K562 (cell line): ENCODE measurements around the gene TOM1L2. TPM values are rescaled to one million over a fixed set of nuclear protein-coding genes. Genes with fewer than 3 reads are reported as not detected.

Experiments
- ATAC-seq: fragments of 200-7000 bp; cut with Tn5 transposase; 3 replicates; pipeline ENCODE4 v1.9.1; 2020; ENCODE audit warnings: moderate library complexity
- BruUV-seq: library from RNA; stranded (reverse); fragments of 400-500 nt; replicated peaks from 2 replicates; lab custom pipeline; 2021; lab: Mats Ljungman, UMichigan
- CTCF ChIA-PET: fragments of 300-600 bp; formaldehyde crosslinking; extraction: SDS; loops from one replicate; lab custom pipeline; 2021; ENCODE audit warnings: low intra/inter-chr PET ratio; lab: Yijun Ruan, JAX
- POLR2A ChIA-PET: fragments of 300-600, 350-650 bp; sonication (Branson Sonifier 250); formaldehyde crosslinking; extraction: SDS; loops from one replicate; lab custom pipeline; 2021; ENCODE audit warnings: antibody characterized with exemption, inconsistent platforms; lab: Yijun Ruan, JAX
- DNase-seq, 4 experiments: peaks; one replicate each; pipeline versions ENCODE4 v3.0.0 to v3.0.0-alpha.2; 2011 to 2018; ENCODE audit warnings: low spot score in 3 of 4, mixed read lengths in 3 of 4; ENCODE audit errors: extremely low read depth in 1 of 4
- FAIRE-seq: peaks from 2 replicates; lab custom pipeline; 2011; peaks lifted over from hg19 to GRCh38; lab: Jason Lieb, UNC
- H2AFZ ChIP-seq: 2 replicates; pipeline ENCODE4 v1.6.0; 2011; ENCODE audit warnings: low read depth, low read length, control low read depth, inconsistent platforms
- H3K27ac ChIP-seq: fragments of 200-600 bp; 3 replicates; pipeline ENCODE4 v1.8.0; 2011; ENCODE audit warnings: low read depth, mild to moderate bottlenecking, control low read depth, inconsistent platforms, low read length, moderate library complexity, mixed read lengths; ENCODE audit errors: extremely low read depth
- H3K27me3 ChIP-seq, 2 experiments: fragments of 300-600 bp in 1 of 2; 2 replicates in 1 of 2; 3 replicates in 1 of 2; pipeline versions ENCODE4 v1.6.0 to v1.8.0; 2011; ENCODE audit warnings: inconsistent platforms in 2 of 2, low read length in 2 of 2, mild to moderate bottlenecking in 1 of 2, mixed read lengths in 1 of 2, moderate library complexity in 1 of 2; ENCODE audit not compliant: control insufficient read depth in 2 of 2, insufficient read depth in 2 of 2
- H3K36me3 ChIP-seq: fragments of 300-600 bp; 3 replicates; pipeline ENCODE4 v1.8.0; 2011; ENCODE audit warnings: mild to moderate bottlenecking, low read length, inconsistent platforms; ENCODE audit not compliant: control insufficient read depth, insufficient read depth
- H3K4me1 ChIP-seq, 2 experiments: fragments of 200-600 bp in 1 of 2; replicated peaks in 1 of 2; 2 replicates in 1 of 2; 3 replicates in 1 of 2; pipeline versions ENCODE4 v1.5.1 to v1.8.0; 2011; ENCODE audit warnings: inconsistent platforms in 2 of 2, low read length in 2 of 2, mild to moderate bottlenecking in 1 of 2, mixed read lengths in 1 of 2, moderate library complexity in 1 of 2; ENCODE audit not compliant: control insufficient read depth in 2 of 2, insufficient read depth in 2 of 2
- H3K4me2 ChIP-seq: 2 replicates; pipeline ENCODE4 v1.6.1; 2011; ENCODE audit warnings: low read length, control low read depth, inconsistent platforms, mixed read lengths; ENCODE audit not compliant: insufficient read depth
- H3K4me3 ChIP-seq: fragments of 200-600 bp; sonication (generic), shearing (Covaris generic); 2 replicates; pipeline ENCODE4 v1.5.1; 2016; ENCODE audit warnings: control low read depth, inconsistent platforms
- H3K79me2 ChIP-seq: fragments of 200-600 bp; 3 replicates; pipeline ENCODE4 v1.8.0; 2011; ENCODE audit warnings: low read length, inconsistent platforms; ENCODE audit not compliant: control insufficient read depth, insufficient read depth
- H3K9ac ChIP-seq, 2 experiments: 2 replicates each; pipeline versions ENCODE4 v1.6.0 to v1.6.1; 2011; ENCODE audit warnings: low read depth in 2 of 2, low read length in 2 of 2, control low read depth in 1 of 2, inconsistent platforms in 1 of 2, mild to moderate bottlenecking in 1 of 2, mixed read lengths in 1 of 2; ENCODE audit not compliant: insufficient read depth in 1 of 2
- H3K9me1 ChIP-seq: one replicate; pipeline ENCODE4 v1.6.0; 2011; ENCODE audit warnings: inconsistent platforms, mild to moderate bottlenecking, low read length, moderate library complexity; ENCODE audit not compliant: control insufficient read depth, insufficient read depth
- H3K9me3 ChIP-seq: replicated peaks from 2 replicates; pipeline ENCODE4 v1.5.1; 2011; ENCODE audit warnings: low read depth, low read length, inconsistent platforms; ENCODE audit not compliant: control insufficient read depth, insufficient read depth
- H4K20me1 ChIP-seq: replicated peaks from 2 replicates; pipeline ENCODE4 v1.6.1; 2011; ENCODE audit warnings: low read length, inconsistent platforms, mixed read lengths; ENCODE audit not compliant: control insufficient read depth, insufficient read depth
- ARID1B ChIP-seq: fragments of 450-650 bp; IDR thresholded peaks from 2 replicates; pipeline ENCODE4 v1.6.1; 2016; ENCODE audit warnings: antibody characterized with exemption, mild to moderate bottlenecking, inconsistent platforms
- DEAF1 ChIP-seq: fragments of 450-650 bp; formaldehyde crosslinking; IDR thresholded peaks from 2 replicates; pipeline ENCODE4 v1.4.0; 2020; ENCODE audit warnings: mild to moderate bottlenecking, moderate library complexity
- DMBX1 ChIP-seq: fragments of 250-450 bp; sonication (Bioruptor Pico); IDR thresholded peaks from 2 replicates; pipeline ENCODE4 v1.8.0; 2022; ENCODE audit warnings: inconsistent platforms, mild to moderate bottlenecking, moderate library complexity, borderline replicate concordance
- ELF1 ChIP-seq: fragments of 200-800 bp; sonication (Bioruptor generic); IDR thresholded peaks from 2 replicates; pipeline ENCODE4 v1.6.1; 2016; ENCODE audit warnings: missing genetic modification characterization, missing compliant biosample characterization
- ESRRA ChIP-seq: fragments of 450-650 bp; IDR thresholded peaks from 2 replicates; pipeline ENCODE4 v1.6.1; 2014; ENCODE audit warnings: low read depth, mild to moderate bottlenecking, moderate library complexity, borderline replicate concordance
- FIP1L1 ChIP-seq: fragments of 200-400 bp; formaldehyde crosslinking; IDR thresholded peaks from 2 replicates; pipeline ENCODE4 v1.6.1; 2018; ENCODE audit warnings: mild to moderate bottlenecking, low read depth, low read length; ENCODE audit not compliant: poor library complexity, severe bottlenecking
- FOXJ3 ChIP-seq: sonication (generic); formaldehyde crosslinking; IDR thresholded peaks from 2 replicates; pipeline ENCODE4 v1.4.0; 2020; ENCODE audit warnings: mild to moderate bottlenecking, missing genetic modification reagents
- ILK ChIP-seq: fragments of 450-650 bp; IDR thresholded peaks from 2 replicates; pipeline ENCODE4 v1.6.1; 2016; ENCODE audit warnings: missing genetic modification characterization, low read depth, mild to moderate bottlenecking, missing compliant biosample characterization, moderate library complexity, borderline replicate concordance
- NFIC ChIP-seq: fragments of 450-650 bp; IDR thresholded peaks from 2 replicates; pipeline ENCODE4 v1.6.1; 2017; ENCODE audit warnings: mild to moderate bottlenecking, inconsistent platforms
- RBFOX2 ChIP-seq: fragments of 200-400 bp; formaldehyde crosslinking; IDR thresholded peaks from 2 replicates; pipeline ENCODE4 v1.6.1; 2017; ENCODE audit warnings: low read depth, mild to moderate bottlenecking, low read length, moderate library complexity
- RBM25 ChIP-seq: fragments of 200-400 bp; formaldehyde crosslinking; IDR thresholded peaks from 2 replicates; pipeline ENCODE4 v1.6.1; 2018; ENCODE audit warnings: low read length, low read depth, moderate library complexity; ENCODE audit not compliant: severe bottlenecking
- RFX7 ChIP-seq: fragments of 250-450 bp; sonication (Bioruptor Pico); IDR thresholded peaks from 2 replicates; pipeline ENCODE4 v1.5.1; 2021; ENCODE audit warnings: mild to moderate bottlenecking
- SRSF7 ChIP-seq: fragments of 200-400 bp; formaldehyde crosslinking; optimal IDR thresholded peaks from 2 replicates; pipeline ENCODE3; 2017; ENCODE audit warnings: mild to moderate bottlenecking, low read depth, low read length
- STAG1 ChIP-seq: sonication (generic); formaldehyde crosslinking; IDR thresholded peaks from 2 replicates; pipeline ENCODE4 v1.5.0; 2020; ENCODE audit warnings: missing genetic modification reagents, borderline replicate concordance
- TBP ChIP-seq: optimal IDR thresholded peaks from 2 replicates; pipeline ENCODE3; 2011; ENCODE audit warnings: low read depth, low read length, improper control_type of control experiment
- TFAP4 ChIP-seq: sonication (generic); formaldehyde crosslinking; IDR thresholded peaks from 2 replicates; pipeline ENCODE4 v1.8.0; 2022; ENCODE audit warnings: missing genetic modification reagents, mild to moderate bottlenecking, moderate library complexity, borderline replicate concordance
- U2AF1 ChIP-seq: fragments of 200-400 bp; formaldehyde crosslinking; optimal IDR thresholded peaks from 2 replicates; pipeline ENCODE3; 2017; ENCODE audit warnings: mild to moderate bottlenecking, low read depth, low read length, moderate library complexity
- ZC3H11A ChIP-seq: IDR thresholded peaks from 2 replicates; pipeline ENCODE4 v1.6.1; 2012; ENCODE audit warnings: low read depth, low read length, improper control_type of control experiment
- WGBS: fragments of 100-300 bp; shearing (Covaris generic); methylation state at CpG from one replicate; pipeline ENCODE4 v1.1.6; 2016; ENCODE audit warnings: low coverage, mixed read lengths; ENCODE audit not compliant: insufficient coverage; ENCODE audit errors: missing lambda C conversion rate; 5-methylcytosine and 5-hydroxymethylcytosine counted together
- in situ Hi-C: fragments of 300-500 bp; cut with MboI; formaldehyde crosslinking; loops from 4 replicates; pipeline ENCODE4 v1.15.0; 2018; ENCODE audit warnings: inconsistent platforms, mixed read lengths
- intact Hi-C: fragments of 100-400 bp; cut with micrococcal nuclease; formaldehyde crosslinking; loops from 2 replicates; pipeline ENCODE4 v1.14.2; 2022
- polyA plus RNA-seq, 8 experiments: library from polyadenylated mRNA; depleted of rRNA in 4 of 8; stranded (reverse) in 5 of 8; unstranded in 3 of 8; fragments of >200 nt; fragmentation: Nextera tagmentation in 2 of 8; fragmentation: Illumina TruSeq in 1 of 8; extraction: Ambion mirVana in 2 of 8; extraction: Trizol in 1 of 8; gene quantifications; 2 replicates each; pipeline versions ENCODE4 v1.2.1 to v1.2.3, GENCODE V29; 2011 to 2014; ENCODE audit warnings: inconsistent platforms in 1 of 8, missing spikeins in 1 of 8
- total RNA-seq, 7 experiments: library from RNA; depleted of rRNA in 6 of 7; stranded (reverse); fragments of >200 nt in 6 of 7; fragmentation: Illumina TruSeq in 2 of 7; extraction: Trizol in 2 of 7; gene quantifications; 2 replicates each; pipeline versions ENCODE4 v1.2.1 to v1.2.3, GENCODE V29; 2011 to 2021; ENCODE audit warnings: low replicate concordance in 1 of 7
- TF ChIP-seq, protein P1 (sequence below): sonication (generic); formaldehyde crosslinking; IDR thresholded peaks from 2 replicates; pipeline ENCODE4 v1.9.0; 2022; ENCODE audit warnings: mild to moderate bottlenecking, missing genetic modification reagents

Gene TOM1L2
- total and polyA plus RNA-seq, 9 of the 15 experiments (the other 6 are each of a cell fraction or from before 2014, with no cell fraction given), result 0.07 to 6.0 (median 2.5) TPM

DNA sequence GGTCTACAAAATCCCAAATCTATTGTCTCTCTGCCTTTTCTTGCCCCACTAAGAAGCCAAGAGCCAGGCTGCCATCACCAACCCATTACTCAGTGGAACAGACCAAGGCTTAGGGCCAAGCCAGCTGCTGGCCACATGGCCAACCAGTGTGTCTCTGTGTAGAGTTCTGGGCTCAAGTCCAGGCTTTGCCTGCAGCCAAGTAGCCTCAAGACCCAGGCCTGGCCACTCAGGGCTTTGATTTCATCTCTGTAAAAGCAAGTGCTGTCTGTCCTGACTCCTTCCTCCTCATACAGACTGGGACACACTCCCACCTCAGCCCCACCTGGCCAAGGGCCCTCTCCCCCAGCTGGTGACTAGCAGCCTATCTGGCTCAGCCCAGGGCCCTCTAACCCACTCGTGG lies 150.0 kb downstream of the TOM1L2 start:
- peak overlapping the region; percentile 75 to 92 for H3K9ac ChIP-seq
- in situ Hi-C loops, result no loop called here

More for the DNA sequence above, 150.0 kb downstream of the TOM1L2 start:
- H3K4me3 ChIP-seq, result peak overlapping the region; percentile 52
- no peaks in the 10 kb centered on the region for H3K9me3 ChIP-seq
- POLR2A ChIA-PET, result interaction anchor here (0.7 to 1.2 kb wide), 5 partner anchors 9 to 45 kb away, joined by 3 to 5 read pairs (median 3); no protein-coding TSS in a partner anchor
- BruUV-seq, result no TSS peak
- peak overlapping the region; percentile 86 for H3K27ac ChIP-seq
- TF ChIP-seq U2AF1 (no peak), ELF1 (tag) (no peak), FIP1L1 (no peak), RBFOX2 (peak; percentile 30; the same call in 1 of the 2 replicates), SRSF7 (no peak), ARID1B (no peak), NFIC (peak; percentile 27; the same call in 1 of the 2 replicates), STAG1 (CRISPR knock-in tag) (no peak), ZC3H11A (no peak), RBM25 (no peak), RFX7 (CRISPR knock-in tag) (no peak), FOXJ3 (no peak), DEAF1 (CRISPR knock-in tag) (no peak), DMBX1 (CRISPR knock-in tag) (0 out of 2 replicates have a peak, but pooled peaks have one; percentile 17), ESRRA (no peak), ILK (tag) (no peak), TFAP4 (CRISPR knock-in tag) (peak; percentile 66; the same call in 1 of the 2 replicates), TBP (no peak)
- TF ChIP-seq, protein P1, sequence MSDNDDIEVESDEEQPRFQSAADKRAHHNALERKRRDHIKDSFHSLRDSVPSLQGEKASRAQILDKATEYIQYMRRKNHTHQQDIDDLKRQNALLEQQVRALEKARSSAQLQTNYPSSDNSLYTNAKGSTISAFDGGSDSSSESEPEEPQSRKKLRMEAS (CRISPR knock-in tag), result peak; percentile 10; the same call in 1 of the 2 replicates
- intact Hi-C loops, result loop anchor here (2.0 to 10.0 kb wide), 2 partner anchors 15 to 137 kb away; partner anchors contain the start of genes RAI1 and SREBF1
- FAIRE-seq (peak; percentile 65), DNase-seq (peak in 1 of 4 experiments; percentile 51), ATAC-seq (no peak)
- WGBS, result 0% methylated on average over 1 of the region's 1 CpG
- H3K36me3 ChIP-seq, result peaks cover 71% of the 10 kb centered on the region; the same call in 2 of the 3 replicates
- H3K79me2 ChIP-seq, result peaks cover 89% of the 10 kb centered on the region
- CTCF ChIA-PET, result no interaction called here
- no peaks in the 10 kb centered on the region for H3K27me3 ChIP-seq
- peak overlapping the region; percentile 85 for H3K4me2 ChIP-seq
- peaks cover 4% of the 10 kb centered on the region for H3K9me1 ChIP-seq
- peaks cover 49% of the 10 kb centered on the region for H4K20me1 ChIP-seq
- H3K4me1 ChIP-seq, result peaks cover 81 to 89% of the 10 kb centered on the region in 2 experiments
- H2AFZ ChIP-seq, result no peak overlapping the region
